Measurements from ENCODE around the gene SLC47A2. TPM values are rescaled to one million over a fixed set of nuclear protein-coding genes. Genes with fewer than 3 reads are reported as not detected.
"Not testable (repeated sequence)": the region's sequence is repeated elsewhere in the genome, so short reads cannot be mapped to it uniquely, and the experiment has no call there.

Gene SLC47A2
- total and polyA plus RNA-seq, 4 donors = 0.10 TPM; not detected in 3

DNA sequence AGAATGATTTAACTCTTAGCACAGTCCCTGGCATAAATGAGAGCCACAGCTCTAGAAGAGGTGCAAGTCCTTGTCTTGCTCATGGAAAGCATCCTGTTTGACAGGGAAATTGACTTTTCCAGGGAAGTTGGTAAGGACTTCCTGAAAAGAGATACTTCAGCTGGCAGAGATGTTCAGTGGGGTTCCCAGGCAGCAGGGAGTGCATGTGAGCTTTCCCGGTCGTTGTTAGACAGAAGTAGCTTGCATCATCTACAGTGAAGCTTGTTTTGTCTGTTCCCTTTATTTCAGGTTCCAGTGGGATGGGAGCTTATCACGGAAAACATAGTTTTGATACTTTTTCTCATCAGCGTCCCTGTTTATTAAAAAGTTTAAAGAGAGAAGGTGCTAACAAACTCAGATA is 45.0 kb downstream of the SLC47A2 start:
- Histone ChIP-seq H3K4me1 (ENCODE audit: control insufficient read depth in 1 of 2, insufficient read depth in 2 of 2, low read length in 2 of 2) (no peaks in the 10 kb centered on the region), H3K27ac (ENCODE audit: low read depth in 1 of 2, low read length in 2 of 2) (no peak overlapping the region), H3K4me3 (ENCODE audit: low read length in 2 of 2) (no peak overlapping the region), H3K27me3 (ENCODE audit: control insufficient read depth in 1 of 2, insufficient read depth in 2 of 2, low read length in 1 of 2) (no peaks in the 10 kb centered on the region), H3K9me3 (ENCODE audit: control insufficient read depth, low read length) (no peaks in the 10 kb centered on the region), H3K36me3 (ENCODE audit: control insufficient read depth in 1 of 2, insufficient read depth in 2 of 2, low read length in 1 of 2) (peaks cover 0 to 4% of the 10 kb centered on the region in 2 donors)
- intact Hi-C loops (cut with DNase I) = no loop called here
- WGBS, 2 donors = 76 to 86% methylated on average over 4 of the region's 4 CpGs
- no peak for DNase-seq
- ATAC-seq (ENCODE audit: low FRiP score) = no peak

- Histone ChIP-seq H3K9me3 (ENCODE audit: control insufficient read depth, low read length) (no peaks in the 10 kb centered on the region), H3K4me1 (ENCODE audit: control insufficient read depth in 1 of 2, insufficient read depth in 2 of 2, low read length in 2 of 2) (no peaks in the 10 kb centered on the region), H3K27me3 (ENCODE audit: control insufficient read depth in 1 of 2, insufficient read depth in 2 of 2, low read length in 1 of 2) (no peaks in the 10 kb centered on the region), H3K4me3 (ENCODE audit: low read length in 2 of 2) (no peak overlapping the region), H3K36me3 (ENCODE audit: control insufficient read depth in 1 of 2, insufficient read depth in 2 of 2, low read length in 1 of 2) (peaks cover 0 to 5% of the 10 kb centered on the region in 2 donors), H3K27ac (ENCODE audit: low read depth in 1 of 2, low read length in 2 of 2) (no peak overlapping the region)
- ATAC-seq (ENCODE audit: low FRiP score) (no peak), DNase-seq (no peak)
- WGBS, 2 donors = 92 to 93% methylated on average over 2 of the region's 2 CpGs
- intact Hi-C loops (cut with DNase I) = no loop called here
Observed at GRCh38 chr17:19670908-19671307, 45.5 kb downstream of the SLC47A2 start.

- not testable (repeated sequence) for H3K4me1 ChIP-seq (ENCODE audit: control insufficient read depth in 1 of 2, insufficient read depth in 2 of 2, low read length in 2 of 2); H3K9me3 ChIP-seq (ENCODE audit: control insufficient read depth, low read length); H3K27ac ChIP-seq (ENCODE audit: low read depth in 1 of 2, low read length in 2 of 2); H3K27me3 ChIP-seq (ENCODE audit: control insufficient read depth in 1 of 2, insufficient read depth in 2 of 2, low read length in 1 of 2); DNase-seq; H3K4me3 ChIP-seq (ENCODE audit: low read length in 2 of 2); ATAC-seq (ENCODE audit: low FRiP score); H3K36me3 ChIP-seq (ENCODE audit: control insufficient read depth in 1 of 2, insufficient read depth in 2 of 2, low read length in 1 of 2)
- intact Hi-C loops (cut with DNase I) = loop anchor here in 1 of 2 donors (10.0 kb wide), 1 partner anchor 305 kb away; the partner anchor contains the start of gene B9D1
- WGBS, 2 donors = 97% methylated on average over 7 of the region's 7 CpGs
Observed at GRCh38 chr17:19669680-19670079, 46.7 kb downstream of the SLC47A2 start.

DNA sequence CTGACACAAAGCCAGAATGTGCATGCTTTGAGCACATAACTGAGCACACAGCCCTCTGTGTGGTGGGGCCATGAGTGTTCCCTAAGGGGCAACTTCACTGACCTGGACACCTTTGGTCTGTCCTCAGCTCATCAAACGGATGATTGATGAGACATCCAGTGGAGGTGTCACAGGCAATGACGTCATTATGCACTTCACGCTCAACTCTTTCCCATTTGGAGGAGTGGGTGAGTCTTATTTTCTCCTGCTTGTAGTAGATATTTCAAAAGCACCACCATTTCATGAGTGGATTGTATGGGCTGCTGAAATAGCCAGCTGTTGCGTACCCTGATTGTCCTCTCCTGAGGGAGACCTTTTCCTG is 51.6 kb downstream of the SLC47A2 start:
- no peak overlapping the region for H3K27ac ChIP-seq (ENCODE audit: low read depth in 1 of 2, low read length in 2 of 2)
- peaks cover 7 to 19% of the 10 kb centered on the region in 2 donors for H3K36me3 ChIP-seq (ENCODE audit: control insufficient read depth in 1 of 2, insufficient read depth in 2 of 2, low read length in 1 of 2)
- H3K27me3 ChIP-seq (ENCODE audit: control insufficient read depth in 1 of 2, insufficient read depth in 2 of 2, low read length in 1 of 2) = peaks cover 0 to 2% of the 10 kb centered on the region in 2 donors
- H3K4me1 ChIP-seq (ENCODE audit: control insufficient read depth in 1 of 2, insufficient read depth in 2 of 2, low read length in 2 of 2) = peaks cover 0 to 3% of the 10 kb centered on the region in 2 donors
- intact Hi-C loops (cut with DNase I) = loop anchor here in 1 of 2 donors (10.0 kb wide), 1 partner anchor 300 kb away; the partner anchor contains the start of gene B9D1
- ATAC-seq (ENCODE audit: low FRiP score) (no peak), DNase-seq (no peak)
- WGBS, 2 donors = 74 to 87% methylated on average over 4 of the region's 4 CpGs
- H3K9me3 ChIP-seq (ENCODE audit: control insufficient read depth, low read length) = no peaks in the 10 kb centered on the region
- H3K4me3 ChIP-seq (ENCODE audit: low read length in 2 of 2) = no peak overlapping the region

GRCh38 chr17:19664136-19664820 is 52.1 kb downstream of the SLC47A2 start:
- Histone ChIP-seq H3K27me3 (ENCODE audit: control insufficient read depth in 1 of 2, insufficient read depth in 2 of 2, low read length in 1 of 2) (peaks cover 0 to 2% of the 10 kb centered on the region in 2 donors), H3K27ac (ENCODE audit: low read depth in 1 of 2, low read length in 2 of 2) (no peak overlapping the region), H3K36me3 (ENCODE audit: control insufficient read depth in 1 of 2, insufficient read depth in 2 of 2, low read length in 1 of 2) (peaks cover 7 to 19% of the 10 kb centered on the region in 2 donors), H3K4me1 (ENCODE audit: control insufficient read depth in 1 of 2, insufficient read depth in 2 of 2, low read length in 2 of 2) (peaks cover 0 to 6% of the 10 kb centered on the region in 2 donors), H3K9me3 (ENCODE audit: control insufficient read depth, low read length) (no peaks in the 10 kb centered on the region), H3K4me3 (ENCODE audit: low read length in 2 of 2) (no peak overlapping the region)
- ATAC-seq (ENCODE audit: low FRiP score) = no peak
- intact Hi-C loops (cut with DNase I) = loop anchor here in 1 of 2 donors (10.0 kb wide), 1 partner anchor 299 kb away; the partner anchor contains the start of gene B9D1
- WGBS, 2 donors = 18 to 21% methylated on average over 5 of the region's 5 CpGs
- DNase-seq = no peak

GRCh38 chr17:19663097-19663496 is 53.3 kb downstream of the SLC47A2 start:
- no peaks in the 10 kb centered on the region for H3K9me3 ChIP-seq (ENCODE audit: control insufficient read depth, low read length)
- H3K27ac ChIP-seq (ENCODE audit: low read depth in 1 of 2, low read length in 2 of 2) = no peak overlapping the region
- peaks cover 0 to 2% of the 10 kb centered on the region in 2 donors for H3K27me3 ChIP-seq (ENCODE audit: control insufficient read depth in 1 of 2, insufficient read depth in 2 of 2, low read length in 1 of 2)
- ATAC-seq (ENCODE audit: low FRiP score) (no peak), DNase-seq (no peak)
- H3K4me1 ChIP-seq (ENCODE audit: control insufficient read depth in 1 of 2, insufficient read depth in 2 of 2, low read length in 2 of 2) = peaks cover 0 to 6% of the 10 kb centered on the region in 2 donors
- no peak overlapping the region for H3K4me3 ChIP-seq (ENCODE audit: low read length in 2 of 2)
- WGBS, 2 donors = 88 to 89% methylated on average over 6 of the region's 6 CpGs
- intact Hi-C loops (cut with DNase I) = loop anchor here in 1 of 2 donors (10.0 kb wide), 1 partner anchor 298 kb away; the partner anchor contains the start of gene B9D1
- peaks cover 7 to 19% of the 10 kb centered on the region in 2 donors for H3K36me3 ChIP-seq (ENCODE audit: control insufficient read depth in 1 of 2, insufficient read depth in 2 of 2, low read length in 1 of 2)

DNA sequence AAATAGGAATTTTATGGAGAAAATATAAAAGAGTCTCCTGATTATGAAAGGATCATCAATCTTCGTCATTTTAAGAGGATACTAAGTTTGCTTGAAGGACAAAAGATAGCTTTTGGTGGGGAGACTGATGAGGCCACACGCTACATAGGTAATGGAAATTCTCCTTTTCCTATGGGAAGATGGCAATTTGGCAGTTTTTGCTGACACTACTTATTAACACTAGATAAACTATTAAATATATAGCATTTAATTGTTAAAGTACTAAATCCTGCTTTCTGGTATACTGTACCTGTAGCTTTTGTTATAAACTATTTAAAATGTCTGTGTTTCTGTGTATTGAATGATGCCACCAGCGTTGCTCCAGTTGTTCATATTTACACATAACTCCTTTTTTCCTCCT is 55.3 kb downstream of the SLC47A2 start:
- H3K4me1 ChIP-seq (ENCODE audit: control insufficient read depth in 1 of 2, insufficient read depth in 2 of 2, low read length in 2 of 2) = peaks cover 0 to 6% of the 10 kb centered on the region in 2 donors
- 92 to 95% methylated on average over 3 of the region's 3 CpGs for WGBS, 2 donors
- no peak overlapping the region for H3K27ac ChIP-seq (ENCODE audit: low read depth in 1 of 2, low read length in 2 of 2)
- H3K27me3 ChIP-seq (ENCODE audit: control insufficient read depth in 1 of 2, insufficient read depth in 2 of 2, low read length in 1 of 2) = peaks cover 0 to 2% of the 10 kb centered on the region in 2 donors
- ATAC-seq (ENCODE audit: low FRiP score) (no peak), DNase-seq (no peak)
- H3K4me3 ChIP-seq (ENCODE audit: low read length in 2 of 2) = no peak overlapping the region
- intact Hi-C loops (cut with DNase I) = loop anchor here in 1 of 2 donors (10.0 kb wide), 1 partner anchor 296 kb away; the partner anchor contains the start of gene B9D1
- no peaks in the 10 kb centered on the region for H3K9me3 ChIP-seq (ENCODE audit: control insufficient read depth, low read length)
- H3K36me3 ChIP-seq (ENCODE audit: control insufficient read depth in 1 of 2, insufficient read depth in 2 of 2, low read length in 1 of 2) = peaks cover 7 to 21% of the 10 kb centered on the region in 2 donors

DNA sequence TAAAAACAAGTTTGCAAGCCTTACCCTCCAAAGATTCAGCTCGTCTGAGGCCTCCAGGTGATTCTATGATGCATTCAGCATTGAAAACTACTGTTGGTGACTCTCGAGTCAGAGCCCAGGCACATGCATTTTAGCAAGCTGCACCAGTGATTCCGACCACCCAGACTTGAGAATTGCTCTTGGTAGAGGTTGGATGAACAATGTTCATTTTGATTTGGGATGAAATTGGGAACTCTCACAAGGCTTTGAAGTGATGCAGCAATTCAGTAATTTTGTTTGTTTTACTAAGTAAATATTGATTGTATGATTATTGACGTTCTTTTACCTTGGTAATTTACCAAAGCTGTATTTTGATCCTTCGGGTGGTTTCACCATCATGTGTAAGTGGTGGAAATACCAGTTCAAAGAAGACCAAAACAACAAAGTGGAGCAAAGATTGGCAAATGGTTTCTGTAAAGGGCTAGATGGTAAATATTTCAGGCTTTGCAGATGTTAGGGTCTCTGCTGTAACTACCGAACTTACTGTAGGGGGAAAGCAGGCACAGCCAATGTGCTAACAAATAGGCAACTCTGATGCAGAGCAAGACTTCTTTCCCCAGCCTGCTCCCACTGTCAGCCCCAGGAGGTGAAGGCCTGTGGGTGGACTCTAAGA is 56.0 kb downstream of the SLC47A2 start:
- peak overlapping the region in 1 of 2 donors; percentile 34 for H3K27ac ChIP-seq (ENCODE audit: low read depth in 1 of 2, low read length in 2 of 2)
- peaks cover 7 to 18% of the 10 kb centered on the region in 2 donors for H3K36me3 ChIP-seq (ENCODE audit: control insufficient read depth in 1 of 2, insufficient read depth in 2 of 2, low read length in 1 of 2)
- peaks cover 0 to 2% of the 10 kb centered on the region in 2 donors for H3K27me3 ChIP-seq (ENCODE audit: control insufficient read depth in 1 of 2, insufficient read depth in 2 of 2, low read length in 1 of 2)
- WGBS, 2 donors = 81 to 86% methylated on average over 6 of the region's 6 CpGs
- ATAC-seq (ENCODE audit: low FRiP score) = no peak
- no peak overlapping the region for H3K4me3 ChIP-seq (ENCODE audit: low read length in 2 of 2)
- no peak for DNase-seq
- peaks cover 0 to 6% of the 10 kb centered on the region in 2 donors for H3K4me1 ChIP-seq (ENCODE audit: control insufficient read depth in 1 of 2, insufficient read depth in 2 of 2, low read length in 2 of 2)
- no peaks in the 10 kb centered on the region for H3K9me3 ChIP-seq (ENCODE audit: control insufficient read depth, low read length)
- intact Hi-C loops (cut with DNase I) = loop anchor here in 1 of 2 donors (10.0 kb wide), 1 partner anchor 296 kb away; the partner anchor contains the start of gene B9D1

Measured in aorta (tissue), 5 donors.